NCI-H2171 (cell line): ENCODE results near the gene CACFD1.
"Not testable (repeated sequence)": the region's sequence is repeated elsewhere in the genome, so short reads cannot be mapped to it uniquely, and the experiment has no call there.

Experiments
- DNase-seq: peaks from one replicate; lab custom pipeline; 2025; lab: John Stamatoyannopoulos, UW

The CACFD1 gene

DNA sequence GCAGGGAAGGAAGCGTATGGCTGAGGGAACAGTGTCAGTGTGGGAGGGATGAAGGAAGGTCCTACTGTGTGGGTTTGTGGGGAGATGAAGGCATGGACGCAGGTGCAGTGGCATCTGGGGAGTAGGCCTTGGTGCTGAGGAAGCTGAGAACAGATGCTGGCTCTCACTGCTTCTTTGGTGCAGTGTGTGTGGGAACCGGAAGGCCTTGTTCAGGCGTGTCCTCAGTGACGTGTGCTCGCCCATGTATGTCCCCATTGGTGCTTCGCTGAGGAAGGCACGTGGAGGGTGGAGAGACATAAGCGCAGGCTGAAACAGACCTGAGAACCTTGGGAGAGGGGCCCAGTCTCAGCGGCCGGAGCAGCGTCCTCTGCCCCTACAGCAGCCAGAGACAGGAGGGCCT is 18.9 kb upstream of the CACFD1 start:
- no peak for DNase-seq

GRCh38 chr9:133441571-133441970 is 18.2 kb upstream of the CACFD1 start:
- no peak for DNase-seq

DNA sequence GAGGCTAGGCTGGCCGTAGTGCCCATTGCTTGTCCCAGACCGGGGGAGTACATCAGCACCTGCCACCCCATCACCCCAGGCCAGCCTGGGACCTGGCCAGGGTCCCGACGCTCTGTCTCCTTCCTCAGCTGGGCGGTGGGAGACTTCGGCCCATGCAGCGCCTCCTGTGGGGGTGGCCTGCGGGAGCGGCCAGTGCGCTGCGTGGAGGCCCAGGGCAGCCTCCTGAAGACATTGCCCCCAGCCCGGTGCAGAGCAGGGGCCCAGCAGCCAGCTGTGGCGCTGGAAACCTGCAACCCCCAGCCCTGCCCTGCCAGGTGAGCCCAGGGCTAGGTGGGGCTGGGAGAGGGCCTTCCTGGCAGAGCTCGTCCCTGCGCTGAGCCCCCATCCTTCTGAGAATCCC is 16.5 kb upstream of the CACFD1 start:
- DNase-seq = no peak

DNA sequence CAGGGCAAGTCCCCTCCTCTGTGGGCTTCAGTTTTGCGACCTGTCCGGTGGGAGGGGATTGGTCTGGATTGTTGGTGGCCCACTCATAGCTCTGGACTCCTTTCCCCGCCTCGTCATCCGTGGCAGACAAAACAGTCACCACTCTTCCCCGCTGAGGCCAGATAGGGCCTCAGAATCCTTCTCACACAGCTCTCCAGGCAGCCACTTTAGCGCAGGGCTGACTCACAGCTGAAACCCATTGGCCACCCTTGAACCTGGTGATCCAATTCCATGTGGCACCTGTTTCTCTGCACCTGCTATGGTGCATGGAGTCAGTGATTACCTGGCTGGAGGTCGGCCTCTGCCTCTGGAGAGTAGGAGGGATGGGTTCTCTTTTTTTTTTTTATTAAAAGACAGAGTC is 15.8 kb upstream of the CACFD1 start:
- no peak for DNase-seq

DNA sequence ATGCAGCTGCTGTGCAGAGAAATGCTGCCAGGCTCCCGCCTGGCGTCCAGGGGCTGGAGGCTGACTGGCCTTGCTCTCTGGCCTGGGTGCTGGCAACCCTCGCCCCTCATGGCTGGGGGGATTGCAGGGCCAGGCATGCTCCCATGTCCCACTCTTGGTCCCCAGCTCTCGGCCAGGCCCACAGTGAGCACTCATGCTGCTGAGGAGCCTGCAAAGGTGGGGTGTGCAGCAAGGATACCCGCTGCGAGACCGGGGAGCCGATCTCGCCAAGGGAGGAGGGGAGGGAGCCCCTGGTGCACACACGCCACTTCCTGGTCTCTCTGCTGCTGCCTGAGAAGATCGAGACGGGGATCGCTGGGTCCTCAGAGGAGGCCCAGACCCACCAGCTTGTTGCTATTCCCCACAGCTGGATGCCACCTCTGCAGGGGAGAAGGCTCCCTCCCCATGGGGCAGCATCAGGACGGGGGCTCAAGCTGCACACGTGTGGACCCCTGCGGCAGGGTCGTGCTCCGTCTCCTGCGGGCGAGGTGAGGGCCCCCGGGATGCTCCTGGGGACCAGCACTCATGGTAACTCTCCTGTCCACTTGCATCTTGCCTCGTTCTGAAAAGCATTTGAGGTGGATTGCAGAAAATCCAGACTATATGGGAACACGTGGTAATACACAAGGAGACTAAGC is 14.3 kb upstream of the CACFD1 start:
- DNase-seq = no peak

DNA sequence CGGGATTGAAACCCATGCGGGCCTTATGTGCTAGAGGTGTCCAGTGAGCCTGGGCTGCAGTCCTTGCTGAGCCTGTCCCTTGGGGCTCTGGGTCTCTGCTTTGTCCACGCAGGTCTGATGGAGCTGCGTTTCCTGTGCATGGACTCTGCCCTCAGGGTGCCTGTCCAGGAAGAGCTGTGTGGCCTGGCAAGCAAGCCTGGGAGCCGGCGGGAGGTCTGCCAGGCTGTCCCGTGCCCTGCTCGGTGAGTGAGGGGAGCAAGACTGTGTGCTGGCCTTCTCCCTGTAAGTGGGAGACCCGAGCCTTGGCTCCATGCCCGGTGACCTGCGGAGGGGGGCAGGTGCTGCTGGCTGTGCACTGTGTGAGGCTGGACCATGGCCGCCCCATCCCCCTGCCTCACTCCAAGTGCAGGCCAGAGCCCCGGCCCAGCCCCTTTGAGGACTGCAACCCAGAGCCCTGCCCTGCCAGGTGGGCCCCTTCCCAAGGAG is 11.2 kb upstream of the CACFD1 start:
- no peak for DNase-seq

- DNase-seq = peak; percentile 58
Measured at GRCh38 chr9:133449760-133450159, 10.0 kb upstream of the CACFD1 start.

DNA sequence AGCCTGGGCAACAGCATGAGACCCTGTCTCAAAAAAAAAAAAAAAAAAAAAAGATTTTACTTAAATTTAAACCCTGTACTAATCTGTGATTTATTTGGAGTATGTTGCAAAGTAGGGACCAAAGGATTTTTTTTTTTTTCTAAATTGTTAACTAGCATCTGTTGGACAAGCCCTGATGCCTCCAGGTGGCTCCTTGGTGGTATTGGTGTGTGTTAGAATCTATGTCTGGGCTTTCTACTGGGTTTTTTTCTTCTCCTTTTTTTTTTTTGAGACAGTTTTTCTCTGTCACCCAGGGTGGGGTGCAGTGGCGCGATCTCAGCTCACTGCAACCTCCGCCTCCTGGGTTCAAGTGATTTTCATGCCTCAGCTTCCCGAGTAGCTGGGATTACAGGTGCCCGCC is 7.9 kb upstream of the CACFD1 start:
- DNase-seq = not testable (repeated sequence)

DNA sequence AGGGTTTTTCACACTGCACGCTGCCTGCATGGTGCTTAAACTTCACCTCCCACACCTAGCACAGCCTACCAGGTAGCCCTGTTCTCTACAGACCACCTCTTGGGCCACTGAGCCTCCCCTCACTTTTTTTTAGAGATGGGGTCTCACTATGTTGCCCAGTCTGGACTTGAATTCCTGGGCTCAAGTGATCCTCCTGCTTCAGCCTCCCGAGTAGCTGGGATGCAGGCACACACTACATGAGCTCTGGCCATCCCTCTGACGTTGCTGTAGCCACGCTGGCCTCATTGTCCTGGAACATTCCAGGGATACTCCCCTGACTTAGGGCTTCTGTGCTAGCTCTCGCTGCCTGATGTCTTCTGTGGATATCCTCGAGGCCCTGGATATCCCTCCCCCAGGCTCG is 7.2 kb upstream of the CACFD1 start:
- DNase-seq = no peak

- DNase-seq = no peak
Measured at GRCh38 chr9:133453651-133454050, 6.1 kb upstream of the CACFD1 start.

DNA sequence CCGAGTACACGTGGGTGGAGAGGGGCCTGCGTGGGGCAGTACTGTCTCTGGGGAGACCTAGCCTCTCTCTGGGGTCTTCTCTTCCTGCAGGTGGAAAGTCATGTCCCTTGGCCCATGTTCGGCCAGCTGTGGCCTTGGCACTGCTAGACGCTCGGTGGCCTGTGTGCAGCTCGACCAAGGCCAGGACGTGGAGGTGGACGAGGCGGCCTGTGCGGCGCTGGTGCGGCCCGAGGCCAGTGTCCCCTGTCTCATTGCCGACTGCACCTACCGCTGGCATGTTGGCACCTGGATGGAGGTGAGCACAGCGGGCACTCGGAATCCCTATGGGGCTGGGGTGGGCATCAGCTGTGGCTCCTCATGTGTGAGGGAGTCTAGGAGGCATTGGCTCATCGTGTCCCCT is 5.5 kb upstream of the CACFD1 start:
- no peak for DNase-seq

DNA sequence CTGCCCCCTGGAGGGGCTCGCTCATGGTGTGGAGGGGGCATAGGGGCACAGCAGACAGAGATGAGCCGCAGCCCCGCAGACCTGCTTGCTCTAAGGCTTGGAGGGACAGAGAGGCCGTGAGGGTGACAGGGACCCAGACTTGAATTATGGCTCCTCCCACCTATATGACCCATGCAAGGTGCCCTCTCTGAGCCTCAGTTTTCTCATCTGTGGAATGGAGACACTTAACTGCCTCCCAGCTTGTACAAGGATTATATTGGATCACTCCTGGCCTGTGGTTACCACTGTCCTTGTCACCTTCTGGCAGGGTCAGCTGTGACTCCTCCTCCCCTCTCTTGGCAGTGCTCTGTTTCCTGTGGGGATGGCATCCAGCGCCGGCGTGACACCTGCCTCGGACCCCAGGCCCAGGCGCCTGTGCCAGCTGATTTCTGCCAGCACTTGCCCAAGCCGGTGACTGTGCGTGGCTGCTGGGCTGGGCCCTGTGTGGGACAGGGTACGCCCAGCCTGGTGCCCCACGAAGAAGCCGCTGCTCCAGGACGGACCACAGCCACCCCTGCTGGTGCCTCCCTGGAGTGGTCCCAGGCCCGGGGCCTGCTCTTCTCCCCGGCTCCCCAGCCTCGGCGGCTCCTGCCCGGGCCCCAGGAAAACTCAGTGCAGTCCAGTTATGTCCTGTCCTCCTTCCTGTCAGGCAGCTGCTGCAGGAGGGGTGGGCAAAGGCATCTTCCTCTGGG is 4.7 kb upstream of the CACFD1 start:
- no peak for DNase-seq

- no peak for DNase-seq
Measured at GRCh38 chr9:133455936-133456335, 3.8 kb upstream of the CACFD1 start.

DNA sequence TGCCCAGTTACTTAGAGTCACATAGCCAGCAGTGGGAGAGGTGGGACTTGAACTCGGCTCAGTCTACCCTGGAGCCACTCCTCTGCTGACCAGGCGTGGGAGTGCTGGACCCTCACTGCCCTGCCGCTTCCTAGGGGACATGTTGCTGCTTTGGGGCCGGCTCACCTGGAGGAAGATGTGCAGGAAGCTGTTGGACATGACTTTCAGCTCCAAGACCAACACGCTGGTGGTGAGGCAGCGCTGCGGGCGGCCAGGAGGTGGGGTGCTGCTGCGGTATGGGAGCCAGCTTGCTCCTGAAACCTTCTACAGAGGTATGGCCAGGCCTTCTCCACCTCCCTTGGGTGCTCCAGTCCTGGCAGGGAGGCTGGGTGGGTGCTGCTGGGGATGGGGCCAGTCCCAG is 3.4 kb upstream of the CACFD1 start:
- no peak for DNase-seq

DNA sequence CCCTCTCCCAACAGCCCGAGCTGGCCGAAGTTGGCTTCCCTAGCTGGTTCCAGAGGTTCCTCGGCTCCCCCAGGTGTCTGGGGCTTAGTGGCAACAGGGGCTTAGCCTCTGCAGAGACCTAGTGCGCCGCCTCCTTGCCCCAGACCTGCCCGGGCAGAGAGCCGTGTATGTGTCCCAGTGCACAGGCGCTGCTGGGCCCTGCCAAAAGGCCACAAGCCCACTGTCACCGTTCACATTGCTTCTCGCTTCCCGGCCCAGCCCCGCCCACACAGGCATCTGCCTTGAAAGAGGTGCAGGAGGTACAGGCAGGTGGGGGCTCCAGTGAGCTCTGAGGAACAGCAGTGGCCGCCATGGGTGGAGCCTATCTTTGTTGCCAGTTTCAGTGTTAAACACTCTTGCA is 2.5 kb upstream of the CACFD1 start:
- DNase-seq = no peak

GRCh38 chr9:133457748-133458147 is 2.0 kb upstream of the CACFD1 start:
- DNase-seq = no peak

DNA sequence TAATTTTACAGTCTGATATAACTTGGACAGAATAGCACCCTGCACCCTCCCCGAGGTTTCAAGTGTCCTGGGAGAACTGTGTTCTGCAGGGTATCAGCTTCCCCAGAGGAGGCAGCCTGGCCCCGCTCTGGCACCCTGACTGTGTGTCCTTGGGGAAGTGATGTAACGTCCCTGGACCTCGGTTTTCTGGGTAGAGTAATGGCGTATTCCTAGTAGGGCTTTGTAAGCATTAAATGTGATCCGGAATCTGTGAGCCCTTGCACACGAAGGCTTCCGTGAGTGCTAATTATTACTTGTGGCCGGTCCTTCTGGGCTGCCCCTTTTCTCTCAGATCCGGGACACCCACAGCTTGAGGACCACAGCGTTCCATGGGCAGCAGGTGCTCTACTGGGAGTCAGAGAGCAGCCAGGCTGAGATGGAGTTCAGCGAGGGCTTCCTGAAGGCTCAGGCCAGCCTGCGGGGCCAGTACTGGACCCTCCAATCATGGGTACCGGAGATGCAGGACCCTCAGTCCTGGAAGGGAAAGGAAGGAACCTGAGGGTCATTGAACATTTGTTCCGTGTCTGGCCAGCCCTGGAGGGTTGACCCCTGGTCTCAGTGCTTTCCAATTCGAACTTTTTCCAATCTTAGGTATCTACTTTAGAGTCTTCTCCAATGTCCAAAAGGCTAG is 1.0 kb upstream of the CACFD1 start:
- DNase-seq = no peak

GRCh38 chr9:133460405-133461175 is 812 bp downstream of the CACFD1 start:
- peak; percentile 96 for DNase-seq

DNA sequence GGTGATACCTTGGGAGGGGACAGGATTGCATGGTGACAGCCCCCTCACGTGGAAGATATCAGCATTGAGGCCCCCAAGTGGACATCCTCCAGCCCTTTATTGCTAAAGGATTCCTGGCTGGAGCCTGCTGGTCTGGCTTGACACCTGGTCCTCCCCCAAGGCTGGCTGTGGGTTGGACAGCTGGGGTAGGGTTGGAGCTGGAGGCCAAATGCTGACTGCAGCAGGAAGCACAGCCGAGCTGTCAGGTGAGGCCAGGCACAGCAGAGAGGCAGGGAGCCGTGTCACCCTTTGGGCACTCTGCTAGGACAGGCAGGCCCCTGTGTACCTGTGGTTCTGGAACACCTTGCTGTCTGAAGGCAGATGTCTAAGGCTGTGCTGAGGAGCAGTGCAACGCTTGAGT is 2.2 kb downstream of the CACFD1 start:
- DNase-seq = no peak

GRCh38 chr9:133463234-133463863 is 3.6 kb downstream of the CACFD1 start:
- peak; percentile 52 for DNase-seq

DNA sequence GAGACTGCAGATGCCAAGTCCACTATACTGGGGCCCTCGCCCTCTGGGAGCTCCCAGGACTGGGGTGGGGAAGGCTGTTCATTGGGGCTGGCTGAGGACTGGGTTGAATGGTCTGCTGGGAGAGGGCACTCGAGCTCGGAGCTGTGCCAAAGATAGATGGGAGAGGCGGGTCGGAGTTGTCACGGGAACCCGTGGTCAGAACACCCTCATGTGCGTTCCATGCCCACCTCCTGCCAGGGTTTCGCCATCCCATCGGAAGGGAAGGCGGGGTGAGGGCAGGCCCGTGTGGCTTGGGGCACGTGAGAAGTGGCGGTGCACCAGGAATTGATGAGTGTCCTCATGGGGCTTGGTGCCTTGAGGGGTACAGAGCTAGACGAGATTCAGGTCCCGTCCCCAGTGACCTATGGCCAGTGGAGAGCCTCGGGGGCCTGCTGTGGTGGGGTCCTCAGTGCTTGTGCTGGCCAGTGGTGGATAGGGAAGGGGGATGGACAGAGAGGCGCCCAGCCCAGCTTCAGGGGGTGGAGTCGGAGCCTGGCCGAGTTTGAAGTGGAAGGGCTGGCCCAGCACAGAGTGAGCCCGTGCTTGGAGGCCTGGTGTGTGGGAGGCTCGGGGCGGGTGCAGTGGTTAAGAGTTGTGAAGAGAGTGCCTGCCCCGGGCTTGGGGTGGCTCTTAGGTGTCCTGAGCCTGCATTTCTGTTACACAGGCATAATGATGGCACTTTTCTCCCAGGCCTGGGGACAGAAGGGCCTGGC is 4.3 kb downstream of the CACFD1 start:
- no peak for DNase-seq
